HepG2 (cell line): ENCODE measurements around the gene PTPRM. TPM values are rescaled to one million over a fixed set of nuclear protein-coding genes. Genes with fewer than 3 reads are reported as not detected.

Source experiments
- ARNTL ChIP-seq: sonication (generic); formaldehyde crosslinking; IDR thresholded peaks from 2 replicates; pipeline ENCODE4 v1.4.0; 2020; ENCODE audit warnings: mild to moderate bottlenecking, missing genetic modification reagents
- HOMEZ ChIP-seq: IDR thresholded peaks from 2 replicates; pipeline ENCODE4 v1.6.1; 2016; ENCODE audit warnings: low read depth
- IRX3 ChIP-seq: sonication (generic); formaldehyde crosslinking; IDR thresholded peaks from 2 replicates; pipeline ENCODE4 v1.8.1; 2023; ENCODE audit warnings: mild to moderate bottlenecking, low read depth, missing genetic modification reagents, borderline replicate concordance
- MATR3 ChIP-seq: sonication (generic); formaldehyde crosslinking; IDR thresholded peaks from 2 replicates; pipeline ENCODE4 v1.4.0; 2020; ENCODE audit warnings: missing genetic modification reagents
- POGZ ChIP-seq: sonication (generic); formaldehyde crosslinking; IDR thresholded peaks from 2 replicates; pipeline ENCODE4 v1.4.0; 2020; ENCODE audit warnings: mild to moderate bottlenecking, missing genetic modification reagents
- TEAD2 ChIP-seq: sonication (generic); formaldehyde crosslinking; IDR thresholded peaks from 2 replicates; pipeline ENCODE4 v1.9.0; 2021; ENCODE audit warnings: missing genetic modification reagents
- ZNF282 ChIP-seq: fragments of 450-650 bp; IDR thresholded peaks from 2 replicates; pipeline ENCODE4 v1.6.1; 2018; ENCODE audit not compliant: partially characterized antibody
- ZNF639 ChIP-seq: conservative IDR thresholded peaks from 2 replicates; pipeline ENCODE4 v1.6.1; 2018; ENCODE audit warnings: missing genetic modification reagents
- ZXDC ChIP-seq: sonication (generic); formaldehyde crosslinking; IDR thresholded peaks from 2 replicates; pipeline ENCODE4 v1.5.0; 2020; ENCODE audit warnings: mild to moderate bottlenecking, missing genetic modification reagents
- polyA plus RNA-seq, 8 experiments: library from polyadenylated mRNA; depleted of rRNA in 3 of 8; stranded (reverse) in 7 of 8; unstranded in 1 of 8; fragments of >200 nt; fragmentation: Illumina TruSeq in 4 of 8; extraction: Trizol in 4 of 8; gene quantifications; 2 replicates each; pipeline versions ENCODE4 v1.2.1 to v1.2.3, GENCODE V29; 2011 to 2016; ENCODE audit warnings: low read depth in 4 of 8, missing spikeins in 1 of 8, mixed read lengths in 1 of 8; ENCODE audit not compliant: insufficient read depth in 1 of 8
- total RNA-seq, 5 experiments: library from RNA; depleted of rRNA; stranded (reverse); fragments of >200 nt; fragmentation: Illumina TruSeq; extraction: Trizol; gene quantifications; 2 replicates each; pipeline ENCODE4 v1.2.3, GENCODE V29; 2016; ENCODE audit warnings: low read depth in 1 of 5

PTPRM gene
- total and polyA plus RNA-seq, 2 of the 13 experiments (the other 11 are each of a cell fraction or from before 2014, with no cell fraction given), result 12.6 to 108 TPM

- no peak for TF ChIP-seq MATR3 (CRISPR knock-in tag)
- no peak for TF ChIP-seq ZNF639 (CRISPR knock-in tag)
- no peak for TF ChIP-seq POGZ
- TF ChIP-seq HOMEZ (CRISPR knock-in tag), result no peak
- no peak for TF ChIP-seq TEAD2 (CRISPR knock-in tag)
- no peak for TF ChIP-seq ZNF282
- no peak for TF ChIP-seq IRX3 (CRISPR knock-in tag)
- TF ChIP-seq ZXDC (CRISPR knock-in tag), result no peak
- no peak for TF ChIP-seq ARNTL (CRISPR knock-in tag)
Observed at GRCh38 chr18:7684966-7685365, 117.8 kb downstream of the PTPRM start (continued).
